ENCODE results near the gene ASNSD1. TPM values are rescaled to one million over a fixed set of nuclear protein-coding genes. Genes with fewer than 3 reads are reported as not detected.
"Not testable (repeated sequence)": the region's sequence is repeated elsewhere in the genome, so short reads cannot be mapped to it uniquely, and the experiment has no call there.

Gene ASNSD1
- total and polyA plus RNA-seq, 12 donors = 25.9 to 46.7 (median 30.8) TPM

- intact Hi-C loops (cut with DNase I) = no loop called here
- no peak for TF ChIP-seq CTCF (IDR thresholded peaks at IDR 0.05)
- DNase-seq (no peak), ATAC-seq (peak in 4 of 8 donors; percentile 24 to 52 (median 36))
- H3K4me1 ChIP-seq = peaks cover 0 to 18% (median 11%) of the 10 kb centered on the region in 9 donors
- H3K9me3 ChIP-seq = no peaks in the 10 kb centered on the region
- no peak overlapping the region for H3K4me3 ChIP-seq
- H3K27me3 ChIP-seq = no peaks in the 10 kb centered on the region
- H3K36me3 ChIP-seq = peaks cover 0 to 12% (median 0%) of the 10 kb centered on the region in 9 donors
- 65 to 75% methylated on average over 2 of the region's 2 CpGs for WGBS, 2 donors
- H3K27ac ChIP-seq = no peak overlapping the region
These were observed 24.4 kb downstream of the ASNSD1 start for GRCh38 chr2:189685540-189686229.

GRCh38 chr2:189687796-189688195 lies 26.5 kb downstream of the ASNSD1 start:
- Histone ChIP-seq H3K36me3 (peaks cover 0 to 30% (median 0%) of the 10 kb centered on the region in 9 donors), H3K4me1 (peaks cover 0 to 18% (median 11%) of the 10 kb centered on the region in 9 donors)
- WGBS, 2 donors = 90 to 97% methylated on average over 1 of the region's 1 CpG
- H3K9me3 ChIP-seq; H3K4me3 ChIP-seq; H3K27me3 ChIP-seq; intact Hi-C loops (cut with DNase I); H3K27ac ChIP-seq; ATAC-seq; DNase-seq: not testable (repeated sequence)

- DNase-seq = no peak
- Histone ChIP-seq H3K27me3 (no peaks in the 10 kb centered on the region), H3K9me3 (no peaks in the 10 kb centered on the region), H3K27ac (no peak overlapping the region), H3K4me3 (no peak overlapping the region), H3K36me3 (peaks cover 0 to 36% (median 0%) of the 10 kb centered on the region in 9 donors), H3K4me1 (peaks cover 0 to 9% (median 0%) of the 10 kb centered on the region in 9 donors)
- ATAC-seq = no peak
- 94% methylated on average over 3 of the region's 3 CpGs for WGBS, 2 donors
- TF ChIP-seq CTCF (IDR thresholded peaks at IDR 0.05) = no peak
- intact Hi-C loops (cut with DNase I) = loop anchor here in 3 of 10 donors (5.0 kb wide), 1 partner anchor 34 kb away; the partner anchor contains the start of gene ASNSD1 (in 3 of the 3)
These were observed 35.0 kb downstream of the ASNSD1 start for GRCh38 chr2:189696223-189696622.

- peak; percentile 18 to 86 (median 69) for TF ChIP-seq CTCF (IDR thresholded peaks at IDR 0.05)
- peak overlapping the region in 2 of 10 donors; percentile 12 to 23 for H3K4me3 ChIP-seq
- peaks cover 0 to 24% (median 0%) of the 10 kb centered on the region in 9 donors for H3K36me3 ChIP-seq
- H3K4me1 ChIP-seq = peaks cover 0 to 9% (median 0%) of the 10 kb centered on the region in 9 donors
- intact Hi-C loops (cut with DNase I) = loop anchor here in 9 of 10 donors (1.0 to 5.0 kb wide), 3 partner anchors 36 to 37 kb away; partner anchors contain the start of gene ASNSD1 (in 9 of the 9)
- H3K27me3 ChIP-seq = no peaks in the 10 kb centered on the region
- ATAC-seq (peak in 6 of 8 donors; percentile 43 to 70 (median 62)), DNase-seq (peak in 1 of 2 donors; percentile 54)
- H3K27ac ChIP-seq = no peak overlapping the region
- H3K9me3 ChIP-seq = no peaks in the 10 kb centered on the region
- 34 to 35% methylated on average over 6 of the region's 6 CpGs for WGBS, 2 donors
These were observed 37.0 kb downstream of the ASNSD1 start for GRCh38 chr2:189698020-189698887.
